Right atrium auricular region (tissue), 2 donors: ENCODE measurements around the gene SPATS2L. TPM values are rescaled to one million over a fixed set of nuclear protein-coding genes. Genes with fewer than 3 reads are reported as not detected.

ENCODE experiments used
- DNase-seq: peaks from one replicate; pipeline ENCODE4 v3.0.0-alpha.2; 2019; ENCODE audit warnings: low spot score
- H3K27ac ChIP-seq, 2 donors: fragments of 200-600 bp; sonication (generic); 1 replicate in 1 of 2; 2 replicates in 1 of 2; pipeline ENCODE4 v1.5.1; 2016 to 2019
- H3K27me3 ChIP-seq, 2 donors: fragments of 200-600 bp; sonication (generic); one replicate each; pipeline versions ENCODE4 v1.5.1 to v1.6.0; 2017 to 2019
- H3K36me3 ChIP-seq: fragments of 200-600 bp; sonication (generic); one replicate; pipeline ENCODE4 v1.5.1; 2016
- H3K4me1 ChIP-seq, 2 donors: fragments of 200-600 bp; sonication (generic); one replicate each; pipeline versions ENCODE4 v1.5.1 to v1.6.0; 2017 to 2019
- H3K4me3 ChIP-seq, 2 donors: fragments of 200-600 bp; sonication (generic); 1 replicate in 1 of 2; 2 replicates in 1 of 2; pipeline ENCODE4 v1.5.1; 2017 to 2019; ENCODE audit warnings: mild to moderate bottlenecking in 1 of 2, moderate library complexity in 1 of 2
- H3K9me3 ChIP-seq, 2 donors: fragments of 200-600 bp; sonication (generic); one replicate each; pipeline ENCODE4 v1.5.1; 2019
- total RNA-seq, 2 donors: library from RNA; depleted of rRNA; stranded (reverse); fragments of >200 nt; gene quantifications; one replicate each; pipeline ENCODE4 v1.1.0, GENCODE V29; 2016
- TF ChIP-seq, protein P1 (sequence below), 2 donors: fragments of 200-600 bp; sonication (generic); IDR thresholded peaks; one replicate each; pipeline ENCODE4 v1.5.1; 2019; ENCODE audit warnings: antibody characterized with exemption in 2 of 2

Gene SPATS2L
- total RNA-seq, 2 donors from 2014 or later: 103 to 126 TPM

DNA sequence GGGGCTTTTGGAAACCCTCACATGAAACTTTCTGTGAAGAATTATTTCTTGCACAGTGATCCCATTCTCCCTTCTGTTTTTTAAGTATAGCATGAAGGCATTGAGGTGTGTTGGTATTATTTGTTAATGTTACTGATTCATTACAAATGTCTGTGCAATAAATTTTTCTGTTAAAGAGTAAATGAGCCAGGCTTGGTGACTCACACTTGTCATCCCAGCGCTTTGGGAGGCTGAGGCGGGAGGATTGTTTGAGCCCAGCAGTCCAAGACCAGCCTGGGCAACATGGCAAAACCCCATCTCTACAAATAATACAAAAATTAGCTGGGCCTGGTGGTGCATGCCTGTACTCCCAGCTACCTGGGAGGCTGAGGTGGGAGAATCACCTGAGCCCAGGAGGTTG is 115.6 kb downstream of the SPATS2L start:
- DNase-seq: no peak
- no peaks in the 10 kb centered on the region for H3K4me1 ChIP-seq
- TF ChIP-seq, protein P1, sequence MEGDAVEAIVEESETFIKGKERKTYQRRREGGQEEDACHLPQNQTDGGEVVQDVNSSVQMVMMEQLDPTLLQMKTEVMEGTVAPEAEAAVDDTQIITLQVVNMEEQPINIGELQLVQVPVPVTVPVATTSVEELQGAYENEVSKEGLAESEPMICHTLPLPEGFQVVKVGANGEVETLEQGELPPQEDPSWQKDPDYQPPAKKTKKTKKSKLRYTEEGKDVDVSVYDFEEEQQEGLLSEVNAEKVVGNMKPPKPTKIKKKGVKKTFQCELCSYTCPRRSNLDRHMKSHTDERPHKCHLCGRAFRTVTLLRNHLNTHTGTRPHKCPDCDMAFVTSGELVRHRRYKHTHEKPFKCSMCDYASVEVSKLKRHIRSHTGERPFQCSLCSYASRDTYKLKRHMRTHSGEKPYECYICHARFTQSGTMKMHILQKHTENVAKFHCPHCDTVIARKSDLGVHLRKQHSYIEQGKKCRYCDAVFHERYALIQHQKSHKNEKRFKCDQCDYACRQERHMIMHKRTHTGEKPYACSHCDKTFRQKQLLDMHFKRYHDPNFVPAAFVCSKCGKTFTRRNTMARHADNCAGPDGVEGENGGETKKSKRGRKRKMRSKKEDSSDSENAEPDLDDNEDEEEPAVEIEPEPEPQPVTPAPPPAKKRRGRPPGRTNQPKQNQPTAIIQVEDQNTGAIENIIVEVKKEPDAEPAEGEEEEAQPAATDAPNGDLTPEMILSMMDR (IDR thresholded peaks at IDR 0.05): no peak
- no peak overlapping the region for H3K4me3 ChIP-seq
- H3K9me3 ChIP-seq: no peaks in the 10 kb centered on the region
- no peaks in the 10 kb centered on the region for H3K27me3 ChIP-seq
- H3K36me3 ChIP-seq: peaks cover 25% of the 10 kb centered on the region
- H3K27ac ChIP-seq: no peak overlapping the region

DNA sequence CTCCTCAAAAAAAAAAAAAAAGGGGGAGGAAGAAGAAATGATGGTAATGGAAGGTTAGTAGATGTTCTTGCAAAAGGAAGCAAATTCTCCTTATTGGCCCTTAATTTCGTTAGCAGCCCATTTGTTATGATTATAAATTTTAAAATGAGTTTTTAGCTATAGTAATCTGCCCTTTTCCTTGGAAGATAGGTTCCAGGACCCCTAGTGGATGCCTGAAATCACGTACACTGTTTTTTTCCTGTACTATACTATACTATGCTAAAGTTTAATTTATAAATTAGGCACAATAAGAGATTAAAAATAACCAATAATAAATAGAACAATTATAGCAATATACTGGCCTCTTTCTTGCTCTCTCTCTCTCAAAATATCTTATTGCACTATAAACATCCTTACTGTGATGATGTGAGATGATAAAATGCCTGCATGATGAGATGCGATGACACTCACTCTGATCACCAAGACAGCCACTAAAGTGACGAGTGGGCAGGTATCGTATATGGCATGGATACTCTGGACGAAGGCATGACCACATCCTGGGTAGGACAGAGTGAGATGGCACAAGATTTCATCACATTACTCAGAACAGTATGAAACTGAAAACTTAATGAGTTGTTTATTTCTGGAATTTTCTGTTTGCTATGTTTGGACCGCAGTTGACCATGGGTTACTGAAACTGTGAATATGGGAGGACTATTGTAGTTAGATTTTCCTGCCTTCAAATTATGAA is 116.2 kb downstream of the SPATS2L start:
- Histone ChIP-seq H3K27me3 (no peaks in the 10 kb centered on the region), H3K27ac (no peak overlapping the region), H3K36me3 (peaks cover 25% of the 10 kb centered on the region), H3K4me1 (no peaks in the 10 kb centered on the region), H3K9me3 (no peaks in the 10 kb centered on the region), H3K4me3 (no peak overlapping the region)
- TF ChIP-seq, protein P1 (IDR thresholded peaks at IDR 0.05): no peak
- no peak for DNase-seq

DNA sequence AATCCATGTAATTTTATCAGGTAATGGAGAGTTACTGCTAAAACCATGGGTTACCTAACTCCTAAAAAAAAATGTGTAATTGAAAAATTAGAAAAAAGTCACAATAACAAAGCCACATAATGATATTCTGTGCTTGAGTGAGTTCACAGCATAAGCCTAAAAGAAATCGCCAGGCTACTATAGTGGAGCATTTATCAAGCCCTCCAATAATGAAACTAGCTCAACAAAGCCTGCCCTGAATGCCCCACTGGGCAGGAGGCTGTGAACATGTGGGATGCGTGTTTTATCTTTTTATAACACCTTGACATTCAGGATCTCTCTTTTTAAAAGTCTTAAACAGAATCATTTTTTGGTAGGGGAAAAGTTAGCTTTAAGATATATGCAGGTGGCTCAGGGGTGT is 117.0 kb downstream of the SPATS2L start:
- Histone ChIP-seq H3K27me3 (no peaks in the 10 kb centered on the region), H3K36me3 (peaks cover 25% of the 10 kb centered on the region), H3K4me1 (no peaks in the 10 kb centered on the region), H3K27ac (no peak overlapping the region), H3K4me3 (no peak overlapping the region), H3K9me3 (no peaks in the 10 kb centered on the region)
- TF ChIP-seq, protein P1 (IDR thresholded peaks at IDR 0.05): no peak
- DNase-seq: no peak

DNA sequence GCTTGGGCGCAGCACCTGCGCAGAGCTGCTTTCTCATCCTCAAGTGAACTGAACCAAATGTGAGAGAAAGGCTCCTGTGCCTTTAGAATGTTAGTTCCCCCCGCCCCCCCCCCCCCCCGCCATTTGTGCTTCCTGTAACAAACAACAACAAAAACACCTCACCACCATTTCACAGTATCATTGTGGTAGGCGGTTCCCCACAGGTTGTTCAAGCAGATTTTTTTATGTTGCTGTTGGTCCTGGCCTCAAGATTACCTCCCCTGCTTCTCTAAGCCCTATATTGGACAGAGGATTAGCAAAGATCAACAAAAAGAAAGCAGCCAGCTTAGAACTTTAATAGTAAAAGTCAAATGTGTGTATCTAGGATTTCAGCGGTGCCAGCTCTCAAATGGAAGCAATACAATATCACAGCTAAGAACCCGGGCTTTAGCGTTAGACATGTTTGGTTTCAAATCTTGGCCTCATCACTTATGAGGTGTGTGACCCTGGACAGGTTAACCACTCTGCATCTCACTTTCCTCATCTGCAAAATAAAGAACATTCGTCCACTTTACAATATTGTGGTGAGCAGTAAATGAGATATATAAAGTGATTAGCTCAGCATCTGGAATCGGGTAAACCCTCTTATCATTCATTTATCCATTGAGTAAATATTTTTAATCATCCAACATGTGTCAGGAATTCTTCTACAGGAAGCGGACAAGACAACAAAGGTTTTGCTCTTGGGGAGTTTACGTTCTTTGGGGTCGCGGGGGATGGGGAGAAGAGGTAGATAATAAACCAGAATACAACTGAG is 118.7 kb downstream of the SPATS2L start:
- no peak for DNase-seq
- no peak overlapping the region for H3K27ac ChIP-seq
- no peak overlapping the region for H3K4me3 ChIP-seq
- H3K36me3 ChIP-seq: peaks cover 13% of the 10 kb centered on the region
- TF ChIP-seq, protein P1 (IDR thresholded peaks at IDR 0.05): no peak
- no peaks in the 10 kb centered on the region for H3K27me3 ChIP-seq
- no peaks in the 10 kb centered on the region for H3K9me3 ChIP-seq
- H3K4me1 ChIP-seq: no peaks in the 10 kb centered on the region

DNA sequence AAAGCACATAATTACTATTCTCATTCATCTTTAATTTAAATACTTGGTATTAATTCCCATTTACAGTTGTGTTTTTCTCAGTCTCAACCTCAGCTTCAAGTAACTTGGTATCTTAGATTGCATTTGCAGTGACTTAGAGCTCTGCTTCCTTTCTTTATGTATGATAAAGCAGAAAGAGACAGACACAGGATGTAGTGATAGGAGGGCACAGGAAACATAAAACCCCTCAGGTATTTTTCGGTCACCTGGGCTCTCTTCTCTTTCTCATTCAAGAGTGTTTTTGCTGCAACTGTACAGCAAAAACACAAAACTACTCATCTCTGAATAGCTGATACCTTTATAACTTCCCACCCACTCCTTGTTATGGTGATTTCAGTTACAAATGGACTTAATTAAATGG is 120.3 kb downstream of the SPATS2L start:
- H3K27me3 ChIP-seq: no peaks in the 10 kb centered on the region
- TF ChIP-seq, protein P1 (IDR thresholded peaks at IDR 0.05): no peak
- peaks cover 3% of the 10 kb centered on the region for H3K36me3 ChIP-seq
- DNase-seq: no peak
- no peak overlapping the region for H3K4me3 ChIP-seq
- no peaks in the 10 kb centered on the region for H3K9me3 ChIP-seq
- H3K4me1 ChIP-seq: no peaks in the 10 kb centered on the region
- no peak overlapping the region for H3K27ac ChIP-seq
